NCI-H2081 (cell line): ENCODE results near the gene MYO18A.
A peak's percentile ranks its signal among the peaks of the same experiment; 100 is the strongest.

ENCODE experiments used
- DNase-seq, 2 experiments: peaks; one replicate each; lab custom pipeline; 2025; lab: John Stamatoyannopoulos, UW

MYO18A gene

GRCh38 chr17:29165800-29166506 is 14.2 kb downstream of the MYO18A start:
- DNase-seq = no peak

- no peak for DNase-seq
Observed at GRCh38 chr17:29165261-29165660, 14.9 kb downstream of the MYO18A start.

GRCh38 chr17:29163563-29163962 is 16.6 kb downstream of the MYO18A start:
- no peak for DNase-seq

GRCh38 chr17:29162909-29163341 is 17.3 kb downstream of the MYO18A start:
- DNase-seq = no peak

- no peak for DNase-seq
Observed at GRCh38 chr17:29162082-29162908, 17.9 kb downstream of the MYO18A start.

GRCh38 chr17:29160253-29160652 is 19.9 kb downstream of the MYO18A start:
- DNase-seq = no peak

- DNase-seq = no peak
Observed at GRCh38 chr17:29159306-29159860, 20.8 kb downstream of the MYO18A start.

GRCh38 chr17:29158488-29159275 is 21.5 kb downstream of the MYO18A start:
- DNase-seq = no peak

- no peak for DNase-seq
Observed at GRCh38 chr17:29158096-29158487, 22.1 kb downstream of the MYO18A start.

GRCh38 chr17:29157310-29157709 is 22.9 kb downstream of the MYO18A start:
- no peak for DNase-seq

GRCh38 chr17:29156781-29157180 is 23.4 kb downstream of the MYO18A start:
- DNase-seq = no peak

GRCh38 chr17:29155966-29156338 is 24.2 kb downstream of the MYO18A start:
- no peak for DNase-seq

- no peak for DNase-seq
Observed at GRCh38 chr17:29155227-29155965, 24.8 kb downstream of the MYO18A start.

GRCh38 chr17:29154516-29155226 is 25.5 kb downstream of the MYO18A start:
- DNase-seq = no peak

GRCh38 chr17:29151567-29151966 is 28.6 kb downstream of the MYO18A start:
- DNase-seq = no peak

- DNase-seq = no peak
Observed at GRCh38 chr17:29150161-29150560, 30.0 kb downstream of the MYO18A start.

GRCh38 chr17:29149431-29150064 is 30.6 kb downstream of the MYO18A start:
- no peak for DNase-seq

GRCh38 chr17:29148790-29149430 is 31.3 kb downstream of the MYO18A start:
- peak; percentile 78 to 80 for DNase-seq

- DNase-seq = no peak
Observed at GRCh38 chr17:29148257-29148789, 31.9 kb downstream of the MYO18A start.

- no peak for DNase-seq
Observed at GRCh38 chr17:29147682-29148081, 32.5 kb downstream of the MYO18A start.
